Measurements from ENCODE around the gene NBEA.

NBEA gene

DNA sequence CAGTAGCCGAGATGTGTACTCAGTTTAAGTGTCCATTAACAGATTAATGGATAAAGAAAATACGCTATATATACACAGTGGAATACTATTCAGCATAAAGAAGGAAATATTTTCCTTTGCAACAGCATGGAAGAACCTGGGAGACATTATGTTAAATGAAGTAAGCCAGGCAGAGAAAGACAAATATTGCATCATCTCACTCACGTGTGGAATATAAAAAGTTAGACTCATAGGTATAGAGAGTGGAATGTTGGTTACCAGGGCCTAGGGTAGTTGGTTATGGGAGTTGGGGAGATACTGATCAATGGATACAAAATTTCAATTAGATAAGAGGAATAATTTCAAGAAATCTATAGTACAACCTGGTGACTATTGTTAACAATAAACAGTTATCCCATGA is 324.3 kb downstream of the NBEA start:
- DNase-seq (ENCODE audit: low read depth, low spot score), result no peak

DNA sequence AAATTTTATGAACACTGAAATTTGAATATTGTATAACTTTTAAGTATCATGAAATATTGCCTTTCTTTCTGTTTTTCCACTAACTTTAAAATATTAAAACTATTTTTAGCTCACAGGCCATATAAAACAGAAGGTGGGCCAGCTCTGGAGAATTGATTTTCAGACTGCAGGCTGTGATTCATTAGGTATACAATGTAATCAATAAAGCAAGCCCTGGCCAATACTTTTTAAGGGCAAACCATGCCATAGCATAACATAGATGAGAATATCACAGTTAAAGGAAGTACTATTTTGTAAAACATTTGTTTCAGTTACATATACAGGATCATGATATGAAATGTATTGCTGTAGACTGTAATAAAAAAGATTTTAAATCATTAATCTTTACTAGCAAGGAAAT is 336.8 kb downstream of the NBEA start:
- DNase-seq (ENCODE audit: low read depth, low spot score), result no peak

DNA sequence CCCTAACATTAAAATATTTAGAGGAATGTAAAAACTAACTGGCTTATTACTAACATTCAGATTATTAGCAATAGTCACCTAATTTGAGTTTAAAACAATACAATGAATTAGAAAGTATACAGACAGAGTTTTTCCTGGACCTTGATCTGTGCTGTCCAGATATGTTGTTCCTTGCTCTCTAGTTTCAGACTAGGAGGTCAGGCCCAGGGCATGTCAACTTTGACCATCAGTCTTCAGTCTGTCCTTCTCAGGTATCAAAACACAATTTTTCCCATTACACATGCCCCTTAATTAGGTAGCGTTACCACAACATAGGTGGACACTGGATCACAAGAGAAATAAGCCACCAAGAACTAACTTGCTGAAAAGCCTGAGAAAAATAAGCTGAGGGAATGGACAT is 337.4 kb downstream of the NBEA start:
- DNase-seq (ENCODE audit: low read depth, low spot score), result no peak

DNA sequence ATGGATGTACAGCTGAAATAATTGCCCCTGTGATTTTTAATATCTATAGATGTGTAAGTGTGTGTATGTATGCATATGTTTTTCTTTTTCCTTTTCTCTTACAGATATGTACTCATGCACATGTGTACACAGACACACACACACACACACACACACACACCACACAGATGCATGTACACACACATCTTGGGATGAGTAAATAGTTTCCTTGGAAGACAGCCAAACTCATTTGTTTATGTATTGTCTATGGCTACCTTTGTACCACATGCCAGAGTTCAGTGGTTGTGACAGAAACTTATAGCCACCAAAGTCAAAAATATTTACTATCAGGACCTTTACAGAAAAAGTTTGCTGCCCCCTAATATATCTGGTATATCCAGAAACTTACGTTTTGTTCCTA is 341.8 kb downstream of the NBEA start:
- no peak for DNase-seq (ENCODE audit: low read depth, low spot score)

DNA sequence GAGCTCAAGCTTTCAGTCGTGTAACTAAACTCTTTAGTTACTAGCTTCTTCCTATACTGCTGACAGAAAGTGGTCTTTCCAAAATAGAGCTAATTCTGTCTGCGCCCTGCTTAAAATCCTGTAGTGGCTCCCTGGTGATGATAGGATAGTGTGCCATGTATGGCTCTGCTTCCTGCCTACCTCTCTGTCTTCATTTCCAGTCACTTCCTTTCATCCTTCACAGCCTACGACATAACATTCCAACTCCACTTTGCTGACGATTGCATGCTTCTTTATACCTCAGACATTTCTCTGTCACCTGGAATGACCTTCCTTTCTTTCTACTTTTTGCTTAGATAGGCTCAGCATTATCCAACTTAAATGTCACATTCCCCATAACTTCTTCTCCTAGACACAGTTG is 343.6 kb downstream of the NBEA start:
- no peak for DNase-seq (ENCODE audit: low read depth, low spot score)

DNA sequence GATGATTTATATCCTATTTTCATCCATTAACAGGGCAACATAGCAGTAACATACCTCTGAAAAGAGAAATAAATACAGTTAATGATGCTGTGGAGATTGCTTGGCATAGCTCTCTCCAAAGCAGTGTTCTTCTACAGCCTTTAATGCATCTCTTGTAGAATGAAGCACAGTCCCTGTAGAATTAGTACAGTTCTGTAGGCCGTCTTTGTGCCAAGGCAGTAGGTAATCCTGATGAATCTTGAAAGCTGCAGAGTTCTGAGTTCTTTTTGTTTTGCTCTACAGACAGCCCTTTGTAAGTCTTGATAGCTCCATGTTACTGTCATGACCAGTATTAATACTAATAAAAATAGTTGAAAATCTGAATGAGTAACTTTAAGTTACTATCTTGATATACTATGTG is 350.3 kb downstream of the NBEA start:
- DNase-seq (ENCODE audit: low read depth, low spot score), result no peak

DNA sequence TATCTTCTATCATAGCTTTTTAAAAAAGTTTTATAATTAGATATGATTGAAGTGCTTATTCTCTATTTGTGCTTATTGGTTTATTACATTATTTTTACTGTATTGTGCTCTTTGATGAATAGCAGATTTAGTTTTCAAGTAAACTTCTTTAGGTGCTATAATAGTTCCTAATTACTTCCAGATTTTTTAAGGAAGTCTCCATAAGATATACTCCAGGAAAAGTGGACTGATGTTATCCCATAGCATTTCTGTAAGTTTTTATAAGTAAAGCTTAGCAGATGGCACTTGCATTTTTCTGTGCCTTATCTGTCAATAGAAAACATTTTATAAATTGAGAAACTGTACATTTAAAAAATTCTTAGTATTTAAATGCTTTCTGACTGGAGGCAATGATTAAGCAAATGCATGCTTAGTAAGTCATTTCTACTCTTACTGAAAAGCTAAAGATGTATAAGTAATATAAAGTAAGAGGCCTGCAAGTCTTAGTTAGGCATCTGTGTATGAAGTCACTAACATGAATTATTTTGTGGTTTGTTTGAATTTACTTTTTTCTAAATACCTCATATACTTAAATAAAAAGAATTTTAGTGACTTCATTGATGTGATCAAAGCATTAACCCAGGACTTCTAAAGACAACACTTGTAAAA is 351.6 kb downstream of the NBEA start:
- no peak for DNase-seq (ENCODE audit: low read depth, low spot score)

DNA sequence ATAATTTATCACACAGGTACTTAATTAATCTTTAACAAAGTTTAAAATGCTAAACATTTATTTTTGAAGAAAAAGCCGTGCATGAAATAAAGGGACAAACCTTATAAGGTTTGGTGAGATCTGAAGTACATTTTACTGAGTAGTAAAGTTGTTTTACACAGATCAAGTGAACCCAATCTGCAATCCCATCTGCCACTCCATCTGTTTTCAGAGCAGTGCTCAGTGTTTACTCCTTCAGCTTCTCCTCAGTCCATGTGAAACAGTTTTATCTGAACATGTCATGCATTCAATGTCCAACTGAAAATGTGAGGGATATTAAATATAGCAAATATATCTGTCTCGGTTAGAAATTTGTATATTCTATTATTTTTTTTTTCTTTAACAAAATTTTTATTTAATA is 367.6 kb downstream of the NBEA start:
- no peak for DNase-seq (ENCODE audit: low read depth, low spot score)

DNA sequence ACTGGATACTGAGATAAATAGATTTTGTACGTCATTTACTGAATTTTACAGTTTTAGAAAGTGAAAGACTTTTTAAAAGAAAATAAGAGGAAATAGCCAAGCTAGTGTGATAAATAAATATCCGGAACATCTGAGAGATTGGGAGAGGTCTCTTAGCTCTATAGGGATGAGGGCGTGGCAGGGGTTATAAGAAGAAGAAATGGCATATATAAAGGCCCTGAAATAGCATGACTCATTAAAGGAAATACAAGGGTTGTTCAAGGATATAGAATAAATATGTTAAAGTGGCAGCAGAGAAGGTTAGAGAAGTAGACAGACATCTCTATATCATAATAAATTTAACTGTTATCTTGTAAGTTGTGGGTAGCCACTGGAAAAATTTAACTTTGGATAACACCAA is 390.1 kb downstream of the NBEA start:
- DNase-seq (ENCODE audit: low read depth, low spot score), result no peak

DNA sequence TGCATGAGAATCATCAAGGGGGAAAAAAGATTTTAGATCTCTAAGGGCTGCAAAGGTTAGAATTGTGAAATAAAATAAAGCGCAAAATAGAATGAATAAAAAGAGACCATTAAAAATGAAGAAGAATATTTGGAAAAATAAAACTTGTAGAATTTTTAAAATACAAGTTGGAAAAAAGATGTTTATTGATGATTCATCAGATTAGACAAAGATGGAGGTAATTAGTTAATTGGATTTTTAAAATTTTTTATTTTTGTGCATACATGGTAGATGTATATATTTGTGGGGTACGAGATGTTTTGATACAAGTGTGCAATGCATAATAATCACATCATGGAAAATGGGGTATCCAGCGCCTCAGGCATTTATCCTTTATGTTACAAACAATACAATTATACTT is 391.1 kb downstream of the NBEA start:
- no peak for DNase-seq (ENCODE audit: low read depth, low spot score)

DNA sequence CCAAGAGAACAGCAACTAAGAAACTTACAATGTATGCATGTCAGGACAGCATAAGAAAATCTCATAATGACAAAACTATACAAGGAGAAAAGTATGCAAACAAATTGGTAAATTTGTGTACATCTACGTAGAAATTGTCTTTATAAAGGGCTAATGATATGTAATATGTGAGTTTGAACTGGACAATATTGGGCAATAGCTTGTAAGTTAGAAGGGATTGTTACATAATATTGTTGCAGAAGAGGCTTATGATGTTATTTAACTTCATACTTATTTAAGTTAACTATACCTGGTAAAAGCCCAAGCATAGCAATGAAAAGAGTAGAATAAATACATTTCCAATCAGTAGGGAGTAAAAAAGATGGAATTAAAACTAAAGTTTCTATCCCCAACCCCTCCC is 400.4 kb downstream of the NBEA start:
- no peak for DNase-seq (ENCODE audit: low read depth, low spot score)

DNA sequence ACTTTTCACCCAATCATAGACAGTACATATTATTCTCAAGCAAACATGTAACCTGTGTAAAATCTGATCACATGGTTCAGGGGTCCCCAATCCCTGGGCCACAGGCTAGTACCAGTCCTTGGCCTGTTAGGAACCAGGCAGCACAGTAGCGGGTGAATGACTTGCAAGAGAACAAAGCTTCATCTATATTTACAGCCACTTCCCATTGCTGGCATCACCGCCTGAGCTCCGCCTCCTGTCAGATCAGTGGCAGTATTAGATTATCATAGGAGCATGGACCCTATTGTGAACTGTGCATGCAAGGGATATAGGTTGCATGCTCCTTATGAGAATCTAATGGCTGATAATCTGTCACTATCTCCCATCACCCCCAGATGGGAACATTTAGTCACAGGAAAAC is 401.3 kb downstream of the NBEA start:
- DNase-seq (ENCODE audit: low read depth, low spot score), result no peak

DNA sequence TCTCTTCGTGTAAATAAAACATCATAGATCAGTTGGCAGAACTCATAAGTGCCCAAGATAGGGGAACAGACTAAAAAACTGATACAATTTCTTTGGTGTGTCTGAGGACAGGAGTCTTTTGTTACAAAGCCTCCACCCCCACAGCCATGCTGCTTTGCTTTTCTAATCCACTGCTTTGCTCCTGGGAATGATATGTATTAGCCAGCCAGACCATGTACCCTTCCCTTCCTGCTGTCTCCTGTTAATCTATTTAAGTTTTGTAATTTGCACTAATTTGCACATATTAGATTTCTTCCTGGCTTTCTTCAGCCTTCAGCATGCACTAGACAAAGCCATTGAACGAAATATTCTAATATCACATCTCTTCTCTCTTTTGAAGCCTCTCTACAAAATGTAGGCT is 403.9 kb downstream of the NBEA start:
- DNase-seq (ENCODE audit: low read depth, low spot score), result no peak

DNA sequence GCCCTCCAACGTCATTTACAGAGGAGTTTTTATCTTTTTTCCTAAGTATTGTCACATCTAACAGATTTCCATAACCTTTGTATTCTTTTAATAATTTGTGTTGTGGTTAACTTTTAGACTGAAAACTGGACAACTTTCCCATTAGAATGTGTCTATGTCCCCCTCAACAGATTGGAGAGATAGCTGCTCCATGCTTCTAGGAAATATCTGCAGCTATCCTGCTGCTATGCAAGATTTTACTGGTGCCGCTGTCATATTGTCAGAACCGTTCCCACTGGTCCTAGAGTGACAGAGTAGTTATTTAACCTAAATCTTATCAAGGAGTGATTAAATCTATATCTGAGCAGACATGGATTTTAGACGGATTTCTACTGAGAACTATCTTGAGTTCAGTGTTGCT is 404.4 kb downstream of the NBEA start:
- DNase-seq (ENCODE audit: low read depth, low spot score), result no peak

DNA sequence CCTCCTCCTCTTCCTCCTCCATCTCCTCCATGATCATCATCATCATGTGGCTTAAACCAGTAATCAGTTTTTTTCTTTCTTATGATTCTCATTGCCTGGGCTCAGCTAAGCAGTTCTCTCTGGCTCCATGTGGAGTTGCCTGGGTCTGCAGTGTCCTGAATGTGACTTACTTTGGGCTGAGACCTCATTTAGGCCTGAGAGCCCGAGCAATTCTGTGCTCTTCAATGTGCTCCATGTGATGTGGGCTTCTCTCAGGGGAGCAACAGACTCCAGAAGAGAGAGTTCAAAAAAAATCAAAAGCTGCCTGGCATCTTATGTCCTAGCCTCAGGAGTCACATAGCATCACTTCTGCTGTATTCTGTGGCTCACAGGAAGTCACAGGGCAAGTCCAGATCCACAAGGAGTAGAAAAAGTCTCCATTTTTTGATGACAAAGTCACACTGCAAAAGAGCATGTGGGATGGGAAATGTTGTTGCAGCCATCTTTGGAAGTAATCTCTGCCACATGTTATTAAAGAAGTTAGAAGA is 405.7 kb downstream of the NBEA start:
- DNase-seq (ENCODE audit: low read depth, low spot score), result no peak

DNA sequence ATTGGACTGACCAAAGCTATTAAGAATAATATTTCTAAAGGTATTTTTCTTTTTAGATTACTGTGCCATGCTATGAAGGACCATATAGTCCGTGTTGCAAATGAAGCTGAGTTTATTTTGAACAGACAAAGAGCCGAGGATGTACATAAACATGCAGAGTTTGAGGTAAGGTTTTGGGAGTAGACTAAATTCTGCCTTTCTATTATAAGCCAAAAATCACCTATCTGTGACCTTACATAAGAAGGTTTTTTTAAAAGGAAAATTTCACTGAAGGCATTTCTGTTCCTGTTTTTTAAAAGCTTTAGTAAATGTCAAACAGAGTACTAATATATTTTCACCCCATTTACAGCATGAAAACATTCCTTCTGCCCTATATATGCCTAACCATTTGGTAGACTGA is 407.0 kb downstream of the NBEA start:
- DNase-seq (ENCODE audit: low read depth, low spot score), result no peak

DNA sequence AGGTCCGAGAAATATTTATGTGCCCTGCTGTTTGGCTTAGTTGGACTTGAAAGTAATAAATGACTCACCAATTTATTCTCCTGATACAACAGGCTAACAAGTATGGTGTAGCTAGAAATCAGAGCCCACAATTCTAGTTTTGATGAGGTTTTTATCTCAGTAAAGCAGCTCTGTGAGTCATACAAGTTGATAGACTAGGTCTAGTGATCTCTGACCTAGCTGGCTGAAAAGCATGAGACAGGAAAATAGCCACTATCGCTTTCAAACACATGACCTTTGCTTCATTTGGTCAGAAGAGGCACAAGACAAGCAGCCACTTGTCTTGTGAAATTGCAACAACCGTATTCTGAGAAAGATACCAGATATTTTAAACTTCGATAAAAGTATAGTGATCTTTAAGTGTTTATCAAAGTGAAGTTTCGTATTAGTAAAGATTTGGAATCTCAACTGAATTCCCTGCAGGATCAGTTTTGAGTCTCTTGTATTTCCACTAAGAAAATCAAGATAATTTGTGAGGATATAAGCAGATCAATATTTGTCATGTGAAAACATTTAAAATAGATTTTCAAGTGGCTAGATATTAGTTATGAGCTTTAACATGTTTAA is 407.7 kb downstream of the NBEA start:
- no peak for DNase-seq (ENCODE audit: low read depth, low spot score)

DNA sequence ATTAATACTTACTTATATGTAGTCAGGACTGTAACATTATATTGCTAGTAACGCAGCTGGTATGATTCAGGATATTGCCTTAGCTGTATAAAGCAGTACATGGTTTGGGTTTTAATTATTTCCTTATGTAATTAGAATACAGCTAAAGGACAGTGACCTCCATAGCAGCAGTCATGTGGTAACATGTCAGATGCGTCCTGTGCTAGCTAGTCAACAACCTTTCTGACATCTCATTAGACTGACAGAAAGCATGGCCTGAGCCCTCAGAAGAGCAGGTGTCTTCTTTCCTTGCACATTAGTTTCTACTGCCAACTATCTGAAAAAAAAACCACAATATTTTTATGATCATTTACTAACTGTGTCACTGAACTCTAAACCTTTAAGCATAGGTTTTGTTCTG is 412.2 kb downstream of the NBEA start:
- no peak for DNase-seq (ENCODE audit: low read depth, low spot score)

DNA sequence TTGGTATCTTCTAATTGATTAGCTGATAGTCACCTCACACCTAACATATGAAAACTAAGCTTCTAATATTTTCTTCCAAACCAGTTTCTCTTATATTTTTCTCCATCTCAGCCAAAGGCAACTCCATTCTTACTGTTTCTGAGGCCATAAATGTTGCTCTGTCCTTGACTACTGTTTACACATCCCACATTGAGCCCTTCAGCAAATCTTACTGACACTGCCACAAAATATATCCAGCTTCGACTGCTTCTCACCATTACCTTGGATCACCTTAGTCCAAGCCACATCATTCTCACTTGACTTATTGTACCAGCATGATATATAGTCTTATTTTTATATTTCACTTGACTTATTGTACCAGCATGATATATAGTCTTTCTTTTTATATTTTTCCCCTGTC is 412.8 kb downstream of the NBEA start:
- no peak for DNase-seq (ENCODE audit: low read depth, low spot score)

DNA sequence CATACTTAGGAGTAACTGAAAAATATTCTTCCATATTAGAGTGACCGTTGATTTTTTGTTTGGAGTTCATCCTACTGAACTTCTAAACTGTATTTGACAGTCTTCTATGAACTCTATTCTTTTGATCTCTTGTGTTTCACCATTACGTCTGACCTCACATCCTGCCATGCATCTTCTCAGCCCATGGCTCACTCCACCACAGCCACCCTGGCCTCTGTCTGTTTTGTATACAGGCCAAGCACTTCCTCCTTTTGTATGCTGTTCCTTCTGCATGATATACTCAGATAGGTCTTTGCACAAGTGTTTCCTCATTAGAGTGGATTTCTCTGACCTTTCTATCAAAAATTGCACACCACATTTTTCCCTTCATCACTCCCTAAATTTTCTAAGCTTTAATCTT is 414.5 kb downstream of the NBEA start:
- no peak for DNase-seq (ENCODE audit: low read depth, low spot score)

DNA sequence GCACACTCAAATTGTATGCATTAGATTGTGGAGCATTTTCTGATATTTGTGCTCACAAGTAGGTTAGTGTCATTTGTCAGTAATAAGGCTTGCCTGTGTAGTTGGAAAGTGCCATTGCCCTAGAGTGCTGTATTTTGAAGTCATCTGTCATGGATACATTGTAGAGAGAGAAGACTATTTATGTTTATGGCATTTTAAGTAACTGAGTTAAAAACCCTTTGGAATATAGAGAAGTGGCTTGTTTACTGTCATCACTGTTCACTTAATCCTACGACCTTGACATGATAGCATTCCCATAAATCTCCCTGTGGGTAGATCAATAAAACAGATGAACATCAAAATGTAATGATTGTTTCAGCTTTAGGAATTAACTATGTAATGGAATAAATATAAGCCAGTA is 423.8 kb downstream of the NBEA start:
- no peak for DNase-seq (ENCODE audit: low read depth, low spot score)

DNA sequence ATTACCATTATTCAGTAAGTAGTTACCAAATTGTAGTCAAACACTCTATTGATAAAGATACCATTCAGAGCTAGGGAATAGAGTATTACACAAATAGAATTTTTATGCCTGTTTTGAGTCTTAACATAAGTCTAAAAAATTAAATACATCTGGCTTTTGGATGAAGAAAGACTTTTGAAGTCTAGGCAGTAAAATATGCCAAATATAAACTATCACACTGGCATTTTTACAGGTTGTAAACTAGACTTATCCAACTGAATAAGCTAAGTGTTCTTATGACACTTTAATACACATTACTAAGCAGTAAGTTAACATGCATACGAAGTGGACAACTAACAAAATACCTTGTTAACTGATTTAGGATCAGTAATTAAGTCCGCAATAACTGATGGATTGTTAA is 425.5 kb downstream of the NBEA start:
- DNase-seq (ENCODE audit: low read depth, low spot score), result no peak

DNA sequence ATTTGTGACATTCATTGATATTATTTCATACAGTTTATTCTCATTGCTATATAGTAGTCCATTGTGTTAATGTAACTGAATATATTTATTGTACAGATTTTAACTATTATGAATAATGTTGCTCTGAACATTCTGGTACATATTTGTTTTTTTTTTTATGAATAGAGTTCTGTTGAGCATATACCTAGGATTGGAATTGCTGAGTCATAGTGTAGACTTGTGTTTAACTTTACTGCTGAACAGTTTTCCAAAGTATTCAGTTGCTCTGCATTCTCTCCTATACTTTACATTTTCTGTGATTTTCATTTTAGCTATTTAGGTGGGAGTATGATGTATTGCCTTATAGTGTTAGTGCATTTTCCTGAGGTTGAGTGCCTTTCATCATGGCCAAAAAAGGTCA is 436.9 kb downstream of the NBEA start:
- DNase-seq (ENCODE audit: low read depth, low spot score), result no peak

DNA sequence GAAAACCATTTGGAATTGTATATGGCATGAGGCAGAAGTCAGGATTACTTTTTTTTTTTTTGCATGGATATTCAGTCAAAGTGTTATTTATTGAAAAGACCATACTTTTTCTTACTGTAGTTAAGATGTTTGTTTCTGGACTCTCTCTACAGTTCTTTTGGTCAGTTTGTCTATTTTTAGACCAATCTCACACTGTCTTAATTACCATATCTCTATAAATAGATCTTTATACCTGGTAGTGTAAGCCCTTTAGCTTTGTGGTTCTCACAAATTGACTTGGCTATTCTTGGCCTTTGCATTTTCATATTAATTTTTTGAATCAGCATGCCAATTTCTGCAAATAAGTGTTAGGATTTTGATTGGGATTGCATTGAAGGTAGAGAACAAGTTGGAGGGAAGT is 437.6 kb downstream of the NBEA start:
- no peak for DNase-seq (ENCODE audit: low read depth, low spot score)
